ENCODE data around the gene SDK1.

Gene SDK1

GRCh38 chr7:3425087-3425486, 124.0 kb downstream of the SDK1 start:
- no peak for DNase-seq

DNA sequence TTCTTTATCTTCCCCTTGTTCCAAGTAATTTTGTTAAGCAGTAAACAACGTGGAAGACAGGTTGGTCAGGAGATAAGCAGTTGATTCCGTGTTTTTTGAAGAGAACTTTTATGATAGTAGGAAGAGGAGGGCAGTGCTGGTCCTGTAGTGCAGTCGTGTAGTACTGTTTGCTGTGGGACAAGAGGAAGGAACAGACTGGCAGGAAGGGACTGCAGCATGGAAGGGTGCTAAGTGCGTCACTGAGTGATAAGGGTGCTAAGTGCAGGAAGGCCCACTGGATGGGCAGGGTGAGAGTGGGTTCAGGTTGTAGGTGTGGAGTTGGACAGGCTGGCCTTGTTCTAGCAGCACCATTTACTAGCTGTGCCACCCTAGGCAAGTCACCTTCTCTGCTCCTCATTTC, 125.0 kb downstream of the SDK1 start:
- DNase-seq: no peak

- no peak for DNase-seq
Observed at GRCh38 chr7:3427957-3428356, 126.9 kb downstream of the SDK1 start.

DNA sequence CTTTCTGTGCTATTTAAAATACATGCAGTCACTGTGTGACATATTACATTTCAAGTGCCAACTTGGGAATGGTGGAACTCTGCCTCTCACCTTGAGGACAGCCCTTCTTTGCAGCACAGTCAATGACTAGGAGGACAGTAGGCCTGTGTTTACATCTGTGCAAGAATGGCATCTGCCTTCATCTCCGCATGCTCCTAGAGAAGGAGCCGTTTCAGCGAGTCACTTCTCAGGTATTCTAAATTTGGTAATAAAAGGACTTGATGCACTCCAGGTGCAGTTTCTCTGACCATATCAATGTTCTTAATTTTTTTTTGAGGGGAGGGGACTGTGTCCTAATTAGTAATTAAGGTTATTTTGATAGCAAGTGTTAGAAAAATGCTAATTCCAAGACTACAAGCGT, 128.9 kb downstream of the SDK1 start:
- DNase-seq: no peak

- no peak for DNase-seq
Observed at GRCh38 chr7:3430588-3430987, 129.5 kb downstream of the SDK1 start.

- no peak for DNase-seq
Observed at GRCh38 chr7:3431306-3431705, 130.3 kb downstream of the SDK1 start.

DNA sequence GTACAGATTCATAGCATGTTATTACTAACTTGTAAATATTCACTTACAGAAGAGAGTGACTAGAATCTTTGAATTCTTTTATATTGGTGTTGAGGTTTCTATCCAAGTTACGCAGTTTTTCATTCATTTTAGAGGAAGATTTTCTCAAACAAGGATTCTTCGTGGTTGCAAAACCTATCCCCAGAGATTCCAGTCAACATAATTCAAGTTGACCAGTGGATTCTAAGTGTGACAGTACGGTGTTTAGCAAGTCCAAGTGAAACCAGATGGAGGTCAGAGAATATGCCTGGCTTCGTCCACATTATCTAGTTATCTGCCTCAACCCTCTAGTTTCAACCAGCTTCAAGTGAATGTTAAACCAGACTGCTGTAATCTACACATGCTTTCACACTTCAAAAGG, 131.9 kb downstream of the SDK1 start:
- DNase-seq: no peak

- DNase-seq: no peak
Observed at GRCh38 chr7:3434611-3435010, 133.6 kb downstream of the SDK1 start.

DNA sequence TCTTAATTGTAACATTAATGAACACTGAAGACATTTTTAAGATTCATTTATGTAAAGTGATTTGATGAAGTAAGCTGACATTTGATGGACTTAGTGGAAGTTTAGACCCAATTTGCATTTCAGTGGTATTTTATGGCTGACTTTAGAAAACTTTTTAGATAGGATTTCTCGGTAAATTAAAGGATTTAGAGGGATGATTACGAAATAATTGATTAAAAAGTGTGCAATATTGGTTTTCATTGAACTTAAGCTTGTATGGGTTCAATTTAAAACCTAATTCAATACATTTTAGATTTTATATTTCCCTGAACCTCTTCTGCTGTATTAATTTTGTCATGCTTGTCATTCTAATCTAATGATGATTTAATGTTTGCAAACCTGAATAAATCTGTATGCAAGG, 135.1 kb downstream of the SDK1 start:
- no peak for DNase-seq

DNA sequence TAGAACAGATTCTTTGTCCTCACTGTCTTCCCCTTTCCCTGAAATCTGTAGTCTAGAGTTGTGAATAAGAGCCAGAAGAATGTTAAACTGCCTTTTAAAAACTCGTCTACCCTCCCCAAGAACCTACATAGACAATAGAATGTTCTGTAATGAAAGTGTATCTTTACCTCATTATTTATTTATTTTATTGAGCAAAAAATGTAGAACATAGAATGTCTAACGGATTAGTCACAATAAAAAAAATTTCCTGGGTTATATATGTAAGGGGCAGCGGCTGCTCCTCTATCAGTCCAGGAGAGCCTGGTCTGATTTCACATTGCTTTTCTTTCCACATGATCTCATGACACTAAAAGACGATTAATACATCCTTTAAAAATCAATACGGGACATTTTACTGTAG, 135.7 kb downstream of the SDK1 start:
- DNase-seq: no peak

GRCh38 chr7:3437467-3437866, 136.4 kb downstream of the SDK1 start:
- no peak for DNase-seq

DNA sequence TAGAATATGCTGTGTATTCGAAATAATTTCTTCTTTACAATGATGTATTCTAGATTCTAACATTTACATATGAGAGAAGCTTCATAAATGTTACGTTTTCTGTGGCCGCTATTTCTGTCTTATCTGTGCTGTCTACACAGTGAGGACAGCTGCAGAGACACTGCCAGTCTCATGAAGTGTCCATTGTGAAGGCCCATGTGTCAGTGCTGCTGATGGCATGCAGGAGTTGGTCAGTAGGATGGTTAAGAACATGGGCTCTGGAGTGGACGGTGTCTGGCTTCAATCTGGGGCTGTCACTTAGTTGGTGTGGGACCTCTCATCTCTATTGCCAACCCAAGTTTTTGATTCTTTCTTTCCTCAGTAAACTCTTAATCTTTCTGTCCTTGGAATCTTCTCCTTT, 137.3 kb downstream of the SDK1 start:
- DNase-seq: no peak

- DNase-seq: no peak
Observed at GRCh38 chr7:3439333-3440030, 138.4 kb downstream of the SDK1 start.

DNA sequence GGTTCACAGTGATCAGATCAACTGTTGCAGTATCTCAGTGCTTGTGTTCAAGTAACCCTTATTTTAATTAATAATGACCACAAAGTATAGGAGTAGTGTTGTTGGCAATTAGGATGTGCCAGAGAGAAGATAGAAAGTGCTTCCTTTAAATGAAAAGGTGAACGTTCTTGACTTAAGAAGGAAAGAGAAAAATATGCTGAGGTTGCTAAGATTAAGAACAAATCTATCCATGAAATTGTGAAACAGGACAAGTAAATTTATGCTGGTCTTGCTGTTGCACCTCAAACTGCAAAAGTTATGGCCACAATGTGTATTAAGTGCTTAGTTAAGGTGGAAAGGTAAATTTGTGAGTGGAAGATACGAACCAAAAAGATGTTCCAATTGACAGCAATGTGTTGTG, 139.5 kb downstream of the SDK1 start:
- no peak for DNase-seq

- no peak for DNase-seq
Observed at GRCh38 chr7:3443716-3444115, 142.7 kb downstream of the SDK1 start.

GRCh38 chr7:3446786-3447185, 145.7 kb downstream of the SDK1 start:
- no peak for DNase-seq

GRCh38 chr7:3451701-3452100, 150.6 kb downstream of the SDK1 start:
- DNase-seq: no peak

DNA sequence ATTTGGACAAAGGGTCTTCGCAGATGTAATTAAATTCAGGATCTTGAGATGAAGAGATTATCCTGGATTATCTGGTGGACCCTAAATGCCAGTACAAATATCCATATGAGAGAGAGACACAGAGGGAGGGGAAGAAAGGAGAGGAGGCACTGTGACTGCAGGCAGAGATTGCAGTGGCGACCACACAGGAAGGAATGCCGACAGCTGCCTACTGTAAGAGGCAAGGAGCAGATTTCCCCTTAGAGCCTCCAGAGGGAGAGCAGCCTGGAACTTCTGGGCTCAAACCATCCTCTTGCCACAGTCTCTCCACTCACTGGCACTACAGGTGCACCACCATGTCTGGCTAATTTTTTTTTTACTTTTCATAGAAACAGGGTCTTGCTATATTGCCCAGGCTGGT, 152.3 kb downstream of the SDK1 start:
- DNase-seq: no peak

GRCh38 chr7:3455806-3456595, 154.9 kb downstream of the SDK1 start:
- no peak for DNase-seq

DNA sequence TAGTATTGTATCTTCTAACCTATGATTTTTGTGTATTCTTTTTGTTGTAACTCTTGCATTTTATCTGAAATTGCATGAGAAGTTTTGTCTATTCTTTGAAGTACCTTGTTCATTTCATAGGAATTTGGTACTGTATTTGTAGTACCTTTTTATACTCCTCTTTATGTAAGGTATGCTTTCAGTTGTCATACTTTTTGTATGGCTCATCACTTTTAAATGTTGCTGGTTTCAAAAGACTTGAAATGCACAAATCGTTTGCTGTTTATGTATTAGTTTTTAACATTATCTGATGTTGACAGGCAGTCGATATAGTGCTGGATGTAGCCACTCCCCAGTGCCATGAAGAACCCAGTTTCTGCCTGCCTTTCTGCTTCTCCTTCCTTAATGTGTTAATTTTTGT, 158.1 kb downstream of the SDK1 start:
- DNase-seq: no peak

- peak; percentile 76 for DNase-seq
Observed at GRCh38 chr7:3461923-3462322, 160.9 kb downstream of the SDK1 start.

DNA sequence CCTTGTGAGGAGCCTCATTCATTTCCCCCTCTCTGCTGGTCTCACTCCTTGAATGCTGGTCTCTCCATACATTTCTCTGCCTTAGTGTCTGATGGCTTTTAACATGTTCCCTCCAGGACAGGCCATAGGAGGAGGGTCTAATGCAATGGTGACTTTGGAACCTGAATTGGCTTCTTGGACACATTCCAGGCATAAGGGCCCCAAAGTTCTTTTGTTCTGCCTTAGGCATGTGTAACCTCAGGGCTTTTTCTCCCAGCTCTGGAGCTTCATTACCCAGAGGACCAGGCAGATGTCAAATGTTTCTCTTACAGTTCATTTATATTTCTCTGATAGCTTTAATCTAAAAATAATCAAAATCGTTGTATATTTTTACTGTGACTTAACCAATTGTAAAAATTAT, 162.6 kb downstream of the SDK1 start:
- no peak for DNase-seq

- peak; percentile 43 for DNase-seq
Observed at GRCh38 chr7:3464900-3465622, 164.0 kb downstream of the SDK1 start.

DNA sequence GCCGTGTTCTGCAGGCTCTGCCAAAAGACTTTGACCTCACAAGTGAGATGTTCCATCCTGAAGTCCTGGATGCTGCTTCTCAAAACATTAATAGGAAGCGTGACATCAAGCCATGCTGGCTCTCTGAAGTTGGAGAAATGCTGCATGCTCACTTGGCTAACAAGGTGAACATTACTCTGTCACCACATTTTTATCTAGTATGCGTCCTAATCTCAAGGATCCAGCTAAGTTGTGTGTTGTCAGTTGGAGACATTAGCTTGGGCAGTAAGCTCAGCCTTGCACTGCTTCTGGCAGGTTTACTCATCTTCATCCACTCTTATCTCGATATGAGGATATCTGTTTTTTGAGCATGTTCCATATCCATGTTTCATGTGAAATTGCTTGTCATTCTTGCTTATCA, 165.2 kb downstream of the SDK1 start:
- no peak for DNase-seq
